GM19395 (cell line): ENCODE results near the gene UMODL1.

ENCODE experiments used
- ATAC-seq: cut with Tn5 transposase; IDR thresholded peaks from one replicate; pipeline ENCODE4 v1.9.1; 2021; ENCODE audit warnings: mild to moderate bottlenecking, moderate library complexity; ENCODE audit not compliant: unreplicated experiment

Gene UMODL1

DNA sequence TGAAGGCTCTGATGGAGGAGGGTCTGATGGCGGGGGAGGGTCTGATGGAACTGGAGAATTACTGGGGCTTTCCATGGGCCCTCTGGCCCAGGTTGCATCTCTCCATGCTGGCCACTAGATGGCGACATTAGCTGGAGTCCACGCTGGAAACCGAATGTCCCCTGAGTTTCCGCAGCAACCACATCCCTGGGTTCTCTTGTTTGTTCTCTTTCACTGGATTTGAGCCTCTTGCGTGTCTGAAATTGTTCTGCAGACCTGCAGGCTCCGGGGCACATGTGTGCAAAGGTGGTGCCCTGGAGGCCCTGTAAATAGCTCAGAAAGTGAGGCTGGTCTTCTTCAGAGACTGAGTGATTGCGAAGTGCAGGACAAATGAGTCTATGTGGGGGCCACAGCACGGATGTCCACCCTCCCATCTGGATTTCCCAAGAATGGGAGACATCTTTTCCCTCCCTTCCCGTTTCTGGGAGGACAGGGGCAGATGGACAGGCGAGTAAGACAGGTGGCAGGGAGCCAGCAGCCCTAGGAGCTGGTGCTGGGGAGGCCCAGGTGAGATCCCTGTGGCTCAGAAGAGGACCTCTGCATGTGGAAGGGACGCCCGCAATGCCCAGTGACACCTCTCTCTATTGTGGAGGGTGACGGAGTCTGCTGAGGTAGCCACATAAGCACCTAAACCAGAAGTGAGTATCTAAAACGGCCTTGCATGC, 74.6 kb downstream of the UMODL1 start:
- no peak for ATAC-seq

DNA sequence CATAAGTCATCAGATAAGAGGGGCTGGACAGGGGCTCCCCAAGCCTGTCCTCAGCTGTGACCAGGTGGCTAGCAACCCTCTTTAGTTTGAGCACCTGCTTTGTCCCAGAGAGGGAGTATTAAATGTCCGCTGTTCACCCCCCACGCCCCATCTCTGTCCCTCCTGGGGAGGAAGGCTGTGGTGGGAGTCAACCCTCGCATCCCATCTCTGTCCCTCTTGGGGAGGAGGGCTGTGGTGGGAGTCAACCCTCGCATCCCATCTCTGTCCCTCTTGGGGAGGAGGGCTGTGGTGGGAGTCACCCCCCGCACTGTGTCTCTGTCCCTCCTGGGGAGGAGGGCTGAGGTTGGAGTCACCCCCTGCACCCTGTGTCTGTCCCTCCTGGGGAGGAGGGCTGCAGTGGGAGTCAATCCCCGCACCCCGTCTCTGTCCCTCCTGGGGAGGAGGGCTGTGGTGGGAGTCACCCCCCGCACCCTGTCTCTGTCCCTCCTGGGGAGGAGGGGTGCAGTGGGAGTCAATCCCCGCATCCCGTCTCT, 75.2 kb downstream of the UMODL1 start:
- ATAC-seq: no peak

DNA sequence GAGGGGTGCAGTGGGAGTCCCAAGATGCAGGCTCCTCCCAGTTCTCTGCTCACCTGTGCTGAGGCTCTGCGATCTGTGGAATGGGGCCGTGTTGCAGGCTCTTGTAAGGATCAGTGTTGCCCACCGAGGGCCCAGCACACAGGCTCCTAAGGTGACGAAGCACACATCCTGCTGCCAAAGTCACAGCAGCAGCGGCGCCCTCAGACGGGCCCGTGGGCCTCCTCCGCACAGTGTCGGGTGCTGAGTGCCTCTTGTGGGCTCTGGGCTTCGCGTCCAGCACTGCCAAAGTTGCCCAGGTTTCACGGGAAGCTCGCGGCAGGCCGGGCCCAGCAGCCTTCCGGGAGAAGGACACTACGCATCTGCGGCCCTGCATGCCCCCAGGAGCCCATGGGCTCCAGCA, 75.7 kb downstream of the UMODL1 start:
- ATAC-seq: no peak

DNA sequence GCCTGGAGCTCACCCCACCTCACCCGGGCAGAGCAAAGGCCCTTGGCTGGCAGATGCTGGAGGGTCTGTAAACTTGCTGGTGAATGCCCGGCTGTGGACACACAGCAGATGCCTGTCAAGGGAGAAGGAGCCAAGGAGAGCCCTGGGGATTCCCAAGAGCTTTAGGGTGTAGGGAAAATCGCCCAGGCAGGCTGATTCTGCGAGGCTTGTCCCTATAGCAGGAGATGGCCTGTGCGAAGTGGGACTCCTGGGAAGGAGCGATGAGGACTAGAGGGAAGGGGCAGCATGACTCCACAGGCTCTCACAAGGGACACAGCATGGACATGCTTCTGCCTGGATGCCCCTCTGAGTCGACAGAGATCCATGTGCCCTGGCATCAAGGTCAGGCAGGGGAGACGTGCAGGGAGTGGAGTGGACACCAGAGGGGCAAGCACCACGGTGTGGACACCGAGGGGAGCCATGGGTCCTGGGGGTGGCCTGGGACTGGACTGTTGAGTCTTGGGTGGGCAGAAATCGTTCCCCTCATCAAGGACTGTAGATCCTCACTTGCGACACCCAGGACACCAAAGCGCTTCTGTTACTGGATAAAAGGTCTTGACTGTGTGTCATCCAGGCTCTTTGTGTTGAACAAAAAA, 76.4 kb downstream of the UMODL1 start:
- no peak for ATAC-seq

DNA sequence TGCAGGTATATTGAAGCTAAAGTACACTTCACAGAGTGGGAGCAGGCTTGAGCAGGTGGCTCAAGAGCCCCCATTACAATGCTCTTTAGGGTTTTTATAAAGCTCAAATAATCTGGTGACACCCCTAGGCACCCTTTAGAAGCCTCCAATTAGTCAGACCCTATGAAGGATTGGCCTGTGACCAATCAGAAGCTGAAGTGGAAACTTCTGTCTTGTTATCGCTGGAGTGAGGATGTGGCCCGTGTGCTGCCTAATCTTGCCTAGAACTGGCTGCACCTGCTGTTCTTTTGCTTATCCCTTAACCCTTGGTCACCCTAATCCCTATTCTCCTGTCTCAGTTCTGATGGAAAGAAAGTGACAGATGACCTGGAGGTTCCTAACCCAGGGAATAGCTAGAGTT, 77.0 kb downstream of the UMODL1 start:
- ATAC-seq: no peak

DNA sequence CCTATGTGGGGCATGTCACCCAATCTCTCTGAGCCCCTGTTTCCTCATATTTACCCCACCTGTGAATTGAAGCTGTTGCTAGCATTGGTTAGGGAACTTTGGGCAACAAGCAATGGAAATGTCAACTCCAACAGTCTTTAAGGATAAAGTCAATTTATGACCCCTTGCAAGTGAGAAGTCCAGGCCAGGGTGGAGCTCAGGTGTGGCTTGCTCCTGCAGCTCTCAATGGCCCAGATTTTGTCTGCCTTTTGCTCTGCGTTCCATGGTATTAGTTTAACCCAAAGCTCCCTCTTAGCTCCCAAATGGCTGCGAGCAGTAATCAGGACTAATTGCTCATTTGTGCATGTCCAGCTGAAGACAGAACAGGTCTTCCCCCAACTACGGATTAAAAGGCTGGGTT, 77.5 kb downstream of the UMODL1 start:
- ATAC-seq: no peak

DNA sequence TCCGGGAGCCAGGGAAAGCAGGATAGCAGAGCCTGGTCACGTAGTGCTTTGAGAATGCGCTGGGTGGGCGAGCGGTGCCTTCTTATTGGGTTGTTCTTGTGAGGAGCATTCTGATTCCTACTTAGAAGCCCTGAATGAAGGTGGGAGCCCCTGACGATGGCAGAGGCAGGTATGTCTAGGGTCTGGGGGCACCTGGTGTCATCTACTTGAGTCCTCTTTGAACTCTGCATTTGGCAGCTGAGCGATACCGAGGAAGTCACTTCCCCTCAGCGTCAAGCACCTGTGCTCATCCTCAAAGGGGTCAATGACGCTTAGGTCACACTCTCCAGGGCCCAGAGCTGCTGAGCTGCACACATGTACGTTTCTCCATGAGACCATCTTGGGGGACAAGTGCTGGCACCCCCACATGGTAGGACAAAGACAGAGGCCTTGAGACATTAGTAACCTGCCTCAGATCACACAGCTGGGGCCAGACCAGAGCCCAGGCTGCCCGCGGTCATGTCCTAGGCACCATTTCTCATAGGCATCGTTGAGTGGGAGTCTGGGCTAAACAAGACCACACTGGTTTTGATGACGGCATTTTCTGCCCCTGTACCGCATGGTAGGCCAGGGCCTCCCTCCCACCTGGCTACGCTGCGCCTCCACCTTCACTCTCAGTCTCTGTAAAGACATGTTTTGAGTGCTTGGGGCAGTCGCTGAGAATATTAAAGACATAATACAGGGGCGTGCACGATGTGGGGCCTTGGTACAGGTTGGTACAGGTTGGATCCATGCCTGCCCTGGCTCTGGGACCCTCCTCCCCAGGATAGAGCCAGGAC, 78.7 kb downstream of the UMODL1 start:
- no peak for ATAC-seq

DNA sequence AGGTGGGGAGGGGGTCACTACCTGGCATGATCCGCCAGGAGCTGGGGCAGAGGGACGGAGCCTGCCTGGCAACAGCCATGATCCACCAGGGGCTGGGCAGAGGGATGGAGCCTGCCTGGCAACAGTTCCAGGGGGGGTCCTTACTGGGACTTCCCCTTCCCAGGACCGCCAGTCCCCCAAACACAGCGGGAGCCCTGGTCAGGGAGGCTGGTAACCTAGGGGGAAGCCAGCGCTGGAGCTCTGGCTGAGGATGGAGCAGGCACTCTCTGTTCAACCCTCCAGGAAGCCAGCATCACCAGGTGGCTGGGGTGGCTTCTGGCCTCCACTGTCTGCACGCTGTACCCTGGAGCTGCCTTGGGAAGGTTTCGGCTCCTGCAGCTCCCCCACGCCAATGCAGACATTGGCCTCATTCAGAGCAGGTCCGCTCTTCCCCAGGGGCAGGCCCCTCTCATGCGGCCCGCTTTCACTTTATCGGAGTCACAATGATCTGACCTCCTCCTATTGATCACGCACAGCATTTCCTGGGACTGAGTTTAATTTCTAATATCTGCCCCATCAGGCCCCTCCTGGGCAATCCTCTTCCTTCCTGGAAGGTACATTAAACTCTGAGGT, 79.5 kb downstream of the UMODL1 start:
- ATAC-seq: no peak

DNA sequence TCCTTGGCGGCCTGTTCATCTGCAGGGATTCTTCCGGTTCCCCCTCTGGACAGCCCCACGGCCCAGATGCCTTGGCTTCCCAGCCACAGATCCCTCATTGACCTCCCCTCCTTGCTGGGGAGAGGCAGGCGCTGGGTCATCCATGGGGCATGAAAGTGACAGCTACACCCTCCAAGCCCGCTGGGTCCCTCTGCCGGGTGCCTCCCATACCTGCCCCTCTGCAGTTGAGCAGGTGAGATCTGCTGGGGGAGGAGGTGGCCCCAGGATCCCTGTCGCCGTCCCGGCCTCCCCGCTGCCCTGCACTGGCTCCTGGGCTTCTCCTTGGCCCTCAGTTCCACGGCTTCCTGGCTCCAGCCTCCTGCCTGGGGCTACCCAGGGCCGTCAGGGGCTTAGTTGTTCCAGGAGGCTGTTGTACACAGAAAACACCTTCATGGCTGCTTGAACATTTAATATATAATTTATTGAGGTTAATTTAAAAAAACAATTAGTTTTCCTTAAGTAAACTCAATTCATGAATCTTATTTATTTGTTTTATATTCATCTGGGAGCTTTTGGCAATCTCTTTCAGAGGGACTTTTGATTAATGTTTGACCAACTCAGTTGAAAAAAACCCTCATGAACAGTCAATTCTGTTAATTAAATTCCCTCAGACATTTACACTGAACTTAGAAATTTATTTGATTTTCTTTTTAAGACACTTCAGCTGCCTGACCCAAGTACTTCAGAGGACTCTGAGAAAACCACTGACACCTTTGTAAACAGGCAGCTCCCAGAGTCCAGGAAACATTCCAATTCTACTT, 80.2 kb downstream of the UMODL1 start:
- ATAC-seq: no peak

DNA sequence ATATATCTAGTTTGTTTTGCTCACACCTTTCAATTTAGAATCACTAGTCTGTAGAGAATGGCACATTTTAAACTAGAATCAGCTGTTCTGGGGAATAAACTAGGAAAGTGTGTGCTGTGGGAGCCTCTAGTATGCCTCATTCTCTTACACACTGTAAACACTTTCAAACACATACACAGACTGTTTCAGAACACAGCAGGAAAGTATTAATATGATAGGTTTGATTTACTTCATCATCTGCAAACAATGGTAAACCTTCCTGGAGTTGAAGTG, 80.8 kb downstream of the UMODL1 start:
- no peak for ATAC-seq

DNA sequence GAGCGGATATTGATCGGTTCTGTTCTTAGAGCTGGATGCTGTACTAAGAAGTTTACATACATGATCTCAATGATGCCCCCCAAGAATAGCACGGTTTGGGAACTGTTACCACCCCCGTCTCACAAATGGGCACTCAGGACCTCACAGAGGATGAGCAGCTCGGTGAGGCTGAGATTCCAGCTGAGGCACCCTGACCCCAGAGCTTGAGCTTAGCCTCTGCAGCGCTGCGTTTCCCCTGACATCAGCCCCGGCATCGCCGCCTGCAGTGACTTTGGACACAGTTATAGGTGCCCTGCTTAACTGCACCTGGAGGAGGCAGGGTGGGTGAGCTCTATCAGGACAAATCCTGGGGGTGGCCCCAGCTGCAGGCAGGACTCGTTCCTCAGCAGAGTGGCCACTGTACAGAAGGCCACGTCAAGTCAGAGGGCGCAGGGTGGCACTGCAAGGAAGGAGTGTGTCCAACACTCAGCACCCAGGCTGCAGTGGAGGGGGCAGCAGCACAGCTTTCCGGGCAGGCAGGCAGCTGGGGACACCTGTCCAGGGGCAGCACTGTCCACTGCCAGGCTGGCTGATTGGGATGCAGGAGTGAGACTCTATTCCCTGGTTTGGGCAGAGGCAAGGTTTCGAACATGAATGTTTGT, 82.0 kb downstream of the UMODL1 start:
- ATAC-seq: no peak

DNA sequence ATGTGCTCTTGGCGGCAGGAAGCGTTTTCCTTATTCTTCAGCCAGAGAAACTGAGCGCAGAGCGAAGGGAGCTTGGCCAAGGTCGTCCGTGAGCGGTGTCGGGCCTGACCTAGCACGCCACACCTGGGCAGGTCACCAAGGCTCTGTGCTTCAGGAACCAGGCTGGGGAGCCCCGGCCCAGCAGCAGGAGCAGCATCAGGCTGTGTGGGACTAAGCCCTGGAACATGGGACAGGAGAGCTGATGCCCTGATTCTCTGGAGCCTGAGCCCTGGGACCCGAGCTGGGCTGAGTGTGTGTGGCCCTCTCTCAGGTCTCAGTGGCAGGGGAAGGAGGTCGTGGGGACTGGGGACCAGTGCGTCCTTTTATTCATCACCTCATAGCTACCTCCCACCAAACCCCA, 82.6 kb downstream of the UMODL1 start:
- no peak for ATAC-seq

DNA sequence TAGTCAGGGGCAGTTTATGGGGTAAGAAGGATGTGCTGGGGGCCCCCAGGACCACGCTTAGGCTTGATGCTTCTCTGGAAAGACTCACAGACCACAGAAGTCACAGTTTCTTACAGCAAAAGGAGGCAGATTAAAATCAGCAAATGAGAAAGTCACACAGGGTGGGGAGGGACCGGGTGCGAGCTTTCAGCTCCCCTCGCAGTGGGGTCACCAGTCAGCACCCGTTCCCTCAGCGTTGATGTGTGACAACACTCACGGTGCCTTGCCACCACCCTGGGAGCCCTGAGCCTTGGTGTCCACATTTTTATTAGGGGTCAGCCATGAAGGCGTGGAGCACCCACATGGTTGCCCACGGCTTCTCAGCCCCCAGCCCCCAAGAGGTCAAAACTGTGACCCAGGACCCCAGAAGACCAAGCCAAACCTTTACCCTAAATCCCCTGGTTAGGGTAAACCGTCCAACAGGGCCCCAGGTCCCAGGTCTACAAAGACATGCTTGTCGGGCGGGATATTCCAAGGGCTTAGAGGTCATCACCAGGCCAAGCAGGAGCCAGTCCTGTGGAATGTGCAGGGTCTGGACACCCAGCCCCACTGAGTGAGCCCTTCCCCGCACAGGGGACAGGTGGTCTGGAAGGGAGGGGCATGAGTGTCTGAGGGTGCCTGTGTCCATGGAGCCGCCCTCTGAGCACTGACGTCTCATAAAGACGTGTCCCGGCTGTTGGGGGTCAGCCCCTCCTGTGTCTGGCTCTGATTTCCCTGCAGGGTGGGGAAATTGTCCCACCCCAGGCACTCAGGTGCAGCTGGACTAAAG, 83.3 kb downstream of the UMODL1 start:
- ATAC-seq: no peak

DNA sequence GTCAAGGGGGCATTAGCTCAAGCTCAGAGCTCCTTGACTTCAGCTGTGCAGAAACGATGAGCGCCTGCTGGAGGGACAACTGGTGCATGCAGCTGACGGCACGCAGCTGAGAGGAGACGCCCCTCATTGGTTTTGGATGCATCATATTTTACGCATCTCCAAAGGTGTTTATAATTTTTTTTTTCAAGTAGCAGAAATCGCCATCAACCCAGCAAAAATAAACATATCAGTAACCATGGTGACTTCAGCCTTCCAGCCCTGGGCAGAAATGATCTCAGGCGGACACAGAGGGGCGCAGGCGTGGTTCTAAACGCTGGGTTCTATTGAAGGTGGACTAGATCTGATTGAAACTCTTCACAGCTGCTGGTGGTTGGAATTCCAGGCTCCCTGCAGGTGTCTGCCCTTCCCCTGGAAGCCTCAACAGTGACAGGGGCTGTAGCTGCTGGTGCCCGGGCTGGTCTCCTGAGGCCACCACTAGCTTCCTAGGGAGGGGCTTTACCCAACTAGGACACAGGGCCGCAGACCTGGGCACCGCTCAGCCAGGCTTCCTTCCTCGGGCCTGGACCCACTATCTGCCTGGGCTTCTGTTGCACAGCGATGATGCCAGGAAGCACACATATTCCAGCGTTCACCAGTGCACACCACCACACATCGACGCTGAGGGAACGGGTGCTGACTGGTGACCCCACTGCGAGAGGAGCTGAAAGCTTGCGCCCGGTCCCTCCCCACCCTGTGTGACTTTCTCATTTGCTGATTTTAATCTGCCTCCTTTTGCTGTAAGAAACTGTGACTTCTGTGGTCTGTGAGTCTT, 84.1 kb downstream of the UMODL1 start:
- no peak for ATAC-seq

DNA sequence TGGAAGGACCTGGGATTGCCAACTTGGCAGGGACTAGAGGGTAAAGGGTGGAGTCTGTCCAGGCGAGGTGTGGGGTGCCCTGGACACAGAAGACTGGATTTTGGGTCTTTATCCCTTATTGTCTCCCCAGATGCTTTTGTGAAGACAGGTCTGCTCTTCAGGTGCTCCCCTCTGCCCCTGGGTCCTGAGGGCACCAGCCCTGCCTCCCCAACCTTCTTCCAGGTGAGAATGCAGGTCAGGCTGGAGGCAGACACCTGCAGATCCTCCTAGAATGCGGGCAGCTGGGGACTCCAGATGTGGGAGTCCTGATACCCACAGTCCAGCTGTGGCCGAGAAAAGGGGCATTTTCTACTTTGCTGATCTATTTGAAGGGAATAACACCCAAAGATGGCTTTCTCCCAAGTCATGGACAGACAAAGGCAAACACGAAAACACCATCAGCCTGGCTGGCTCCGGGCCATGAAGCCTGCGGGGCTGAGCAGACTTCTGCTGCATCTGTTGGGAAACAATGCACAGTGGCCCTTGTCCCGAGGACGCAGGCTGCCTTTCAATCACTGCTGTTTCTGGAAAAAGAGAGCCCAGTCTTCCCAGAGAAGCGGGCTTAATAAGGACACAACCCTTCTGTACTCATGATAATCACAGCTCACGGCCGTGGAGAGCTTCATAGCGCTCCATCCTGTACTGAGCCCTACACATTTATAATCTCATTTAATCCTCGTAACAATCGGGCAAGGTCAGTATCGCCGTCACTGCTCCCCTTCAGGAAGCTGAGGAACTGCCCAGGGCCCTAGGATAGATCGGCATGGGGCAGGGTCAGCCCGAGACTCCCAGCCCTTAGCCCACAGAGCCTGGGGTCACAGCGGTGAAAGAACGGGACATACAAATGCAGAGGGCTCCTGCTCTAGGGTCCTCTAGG, 85.8 kb downstream of the UMODL1 start:
- ATAC-seq: no peak

DNA sequence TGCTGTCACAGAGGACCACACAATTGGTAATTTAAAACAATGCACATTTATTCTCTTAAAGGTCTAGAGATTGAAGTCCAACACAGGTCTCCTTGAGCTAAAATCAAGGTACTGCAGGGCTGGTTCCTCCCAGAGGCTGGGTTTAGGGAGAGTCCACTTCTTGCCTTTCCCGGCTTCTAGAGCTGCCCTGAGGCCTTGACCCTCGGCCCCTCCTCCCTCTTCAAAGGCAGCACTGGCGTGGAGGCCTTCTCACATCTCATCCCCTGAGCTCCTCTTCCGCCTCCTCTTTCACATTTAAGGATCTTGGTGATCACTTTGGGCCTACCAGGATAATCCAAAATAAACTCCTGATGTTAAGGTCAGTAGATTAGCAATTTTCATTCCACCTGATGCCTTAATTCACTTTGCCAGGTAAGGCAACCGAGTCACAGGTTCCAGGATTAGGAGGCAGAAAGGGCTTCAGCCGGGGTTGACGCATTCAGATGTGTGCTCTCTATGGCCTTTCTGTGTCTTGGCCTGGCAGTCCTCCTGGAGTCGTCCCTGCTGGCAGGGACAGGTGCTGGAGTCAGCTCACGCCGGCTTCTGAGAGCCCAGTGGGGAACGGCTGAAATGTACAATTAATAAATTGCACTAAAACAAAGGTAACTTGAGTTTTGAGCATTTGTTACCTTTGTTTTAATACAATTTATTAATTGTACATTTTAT, 86.6 kb downstream of the UMODL1 start:
- ATAC-seq: no peak

DNA sequence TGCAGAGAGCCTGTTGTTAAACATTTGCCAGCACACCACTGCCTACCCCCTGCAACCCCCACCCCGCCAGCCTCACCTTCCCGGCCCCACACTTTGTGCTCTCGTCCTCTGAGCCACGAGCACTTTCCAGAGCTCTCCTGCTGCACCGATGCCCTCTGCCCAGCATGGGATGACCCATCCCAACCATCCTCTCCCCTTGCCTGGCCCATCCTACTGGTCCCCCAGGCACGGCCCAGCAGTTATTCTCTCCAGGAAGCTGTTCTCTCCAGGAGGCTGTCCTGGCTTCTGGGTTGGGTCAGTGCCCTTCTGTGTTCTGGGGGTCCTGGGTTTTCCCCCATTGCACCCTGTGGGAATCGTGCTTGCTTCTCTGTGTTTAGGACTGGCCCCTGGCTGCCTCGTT, 87.7 kb downstream of the UMODL1 start:
- ATAC-seq: no peak
